Measurements from ENCODE around the gene ANKRD11. TPM values are rescaled to one million over a fixed set of nuclear protein-coding genes. Genes with fewer than 3 reads are reported as not detected.
A peak's percentile ranks its signal among the peaks of the same experiment; 100 is the strongest.

Gene ANKRD11
- total RNA-seq, 1 donor: 97.4 TPM

- H3K9me3 ChIP-seq (ENCODE audit: low read depth, low read length): no peaks in the 10 kb centered on the region
- no peak overlapping the region for H2AFZ ChIP-seq (ENCODE audit: low read length)
- no peaks in the 10 kb centered on the region for H3K27me3 ChIP-seq (ENCODE audit: insufficient read depth, low read length)
- H4K20me1 ChIP-seq (ENCODE audit: insufficient read depth, low read length): peaks cover 39% of the 10 kb centered on the region
- no peak overlapping the region for H3K4me2 ChIP-seq (ENCODE audit: insufficient read depth, low read length)
- H3K27ac ChIP-seq (ENCODE audit: low read depth, low read length): no peak overlapping the region
- DNase-seq (ENCODE audit: insufficient read length, low spot score, missing footprints): peak; percentile 8
- no peak overlapping the region for H3K4me3 ChIP-seq (ENCODE audit: insufficient read depth, low read length)
- no peaks in the 10 kb centered on the region for H3K4me1 ChIP-seq (ENCODE audit: insufficient read depth, low read length)
- H3K36me3 ChIP-seq (ENCODE audit: insufficient read depth, low read length): peaks cover 89% of the 10 kb centered on the region
- no peak for TF ChIP-seq CTCF (IDR thresholded peaks at IDR 0.05; ENCODE audit: extremely low read depth, low read depth, low read length)
- peaks cover 71% of the 10 kb centered on the region for H3K79me2 ChIP-seq (ENCODE audit: insufficient read depth, low read length)
These were observed 33.5 kb upstream of the ANKRD11 start for GRCh38 chr16:89523680-89524344.

GRCh38 chr16:89522287-89522686 lies 31.9 kb upstream of the ANKRD11 start:
- Histone ChIP-seq H3K36me3 (ENCODE audit: insufficient read depth, low read length) (peaks cover 94% of the 10 kb centered on the region), H3K4me2 (ENCODE audit: insufficient read depth, low read length) (no peak overlapping the region), H3K4me1 (ENCODE audit: insufficient read depth, low read length) (no peaks in the 10 kb centered on the region), H3K27ac (ENCODE audit: low read depth, low read length) (no peak overlapping the region), H3K79me2 (ENCODE audit: insufficient read depth, low read length) (peaks cover 81% of the 10 kb centered on the region), H3K27me3 (ENCODE audit: insufficient read depth, low read length) (no peaks in the 10 kb centered on the region), H2AFZ (ENCODE audit: low read length) (no peak overlapping the region), H4K20me1 (ENCODE audit: insufficient read depth, low read length) (peaks cover 37% of the 10 kb centered on the region), H3K9me3 (ENCODE audit: low read depth, low read length) (no peaks in the 10 kb centered on the region), H3K4me3 (ENCODE audit: insufficient read depth, low read length) (no peak overlapping the region)
- TF ChIP-seq CTCF (IDR thresholded peaks at IDR 0.05; ENCODE audit: extremely low read depth, low read depth, low read length): no peak
- peak; percentile 55 for DNase-seq (ENCODE audit: insufficient read length, low spot score, missing footprints)

- no peak overlapping the region for H2AFZ ChIP-seq (ENCODE audit: low read length)
- H4K20me1 ChIP-seq (ENCODE audit: insufficient read depth, low read length): peaks cover 35% of the 10 kb centered on the region
- H3K36me3 ChIP-seq (ENCODE audit: insufficient read depth, low read length): peaks cover 83% of the 10 kb centered on the region
- H3K79me2 ChIP-seq (ENCODE audit: insufficient read depth, low read length): peaks cover 85% of the 10 kb centered on the region
- peak; percentile 65 for DNase-seq (ENCODE audit: insufficient read length, low spot score, missing footprints)
- TF ChIP-seq CTCF (IDR thresholded peaks at IDR 0.05; ENCODE audit: extremely low read depth, low read depth, low read length): no peak
- no peaks in the 10 kb centered on the region for H3K4me1 ChIP-seq (ENCODE audit: insufficient read depth, low read length)
- no peaks in the 10 kb centered on the region for H3K27me3 ChIP-seq (ENCODE audit: insufficient read depth, low read length)
- H3K9me3 ChIP-seq (ENCODE audit: low read depth, low read length): no peaks in the 10 kb centered on the region
- no peak overlapping the region for H3K27ac ChIP-seq (ENCODE audit: low read depth, low read length)
- H3K4me3 ChIP-seq (ENCODE audit: insufficient read depth, low read length): no peak overlapping the region
- H3K4me2 ChIP-seq (ENCODE audit: insufficient read depth, low read length): no peak overlapping the region
These were observed 29.5 kb upstream of the ANKRD11 start for GRCh38 chr16:89519881-89520280.

GRCh38 chr16:89517128-89517527 lies 26.8 kb upstream of the ANKRD11 start:
- H3K4me2 ChIP-seq (ENCODE audit: insufficient read depth, low read length): no peak overlapping the region
- H3K4me3 ChIP-seq (ENCODE audit: insufficient read depth, low read length): no peak overlapping the region
- no peaks in the 10 kb centered on the region for H3K9me3 ChIP-seq (ENCODE audit: low read depth, low read length)
- no peak overlapping the region for H3K27ac ChIP-seq (ENCODE audit: low read depth, low read length)
- DNase-seq (ENCODE audit: insufficient read length, low spot score, missing footprints): peak; percentile 18
- H3K4me1 ChIP-seq (ENCODE audit: insufficient read depth, low read length): no peaks in the 10 kb centered on the region
- H3K36me3 ChIP-seq (ENCODE audit: insufficient read depth, low read length): peaks cover 75% of the 10 kb centered on the region
- peaks cover 74% of the 10 kb centered on the region for H3K79me2 ChIP-seq (ENCODE audit: insufficient read depth, low read length)
- no peak for TF ChIP-seq CTCF (IDR thresholded peaks at IDR 0.05; ENCODE audit: extremely low read depth, low read depth, low read length)
- peaks cover 23% of the 10 kb centered on the region for H4K20me1 ChIP-seq (ENCODE audit: insufficient read depth, low read length)
- no peaks in the 10 kb centered on the region for H3K27me3 ChIP-seq (ENCODE audit: insufficient read depth, low read length)
- no peak overlapping the region for H2AFZ ChIP-seq (ENCODE audit: low read length)
